TTC549 (cell line): ENCODE measurements around the gene TBX2.

ENCODE experiments used
- FAIRE-seq: peaks from 2 replicates; lab custom pipeline; 2012; peaks lifted over from hg19 to GRCh38; lab: Jason Lieb, UNC

TBX2 gene

DNA sequence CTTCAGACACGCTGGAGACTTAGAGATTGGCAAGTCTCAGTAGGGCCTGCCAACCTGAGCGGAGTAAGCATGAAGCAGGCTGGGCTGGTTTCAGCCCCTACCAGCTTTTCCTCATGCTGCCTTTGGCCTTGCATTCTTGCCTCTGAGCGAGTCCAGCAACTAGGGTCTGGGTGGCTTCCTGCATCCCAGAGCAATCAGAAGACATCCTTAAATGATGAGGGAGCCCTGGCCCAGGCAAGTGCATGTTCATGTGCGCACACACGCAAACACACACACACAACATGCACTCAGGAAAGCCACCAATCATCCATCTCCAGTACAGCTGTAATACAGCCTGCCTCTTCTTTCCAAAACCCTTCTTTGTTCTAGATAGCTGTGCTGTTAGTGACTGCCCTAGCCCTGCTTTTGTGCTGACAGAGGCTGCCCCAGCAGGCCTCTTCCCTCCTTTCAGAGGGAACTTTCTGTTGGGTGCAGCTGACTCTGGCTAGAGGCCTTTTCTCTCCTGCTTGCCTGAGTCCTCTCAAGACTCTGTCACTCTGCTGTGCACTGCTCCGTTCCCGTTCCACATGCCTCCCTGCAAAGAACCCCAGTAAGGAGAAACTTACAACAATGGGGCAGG, 30.7 kb upstream of the TBX2 start:
- no peak for FAIRE-seq

DNA sequence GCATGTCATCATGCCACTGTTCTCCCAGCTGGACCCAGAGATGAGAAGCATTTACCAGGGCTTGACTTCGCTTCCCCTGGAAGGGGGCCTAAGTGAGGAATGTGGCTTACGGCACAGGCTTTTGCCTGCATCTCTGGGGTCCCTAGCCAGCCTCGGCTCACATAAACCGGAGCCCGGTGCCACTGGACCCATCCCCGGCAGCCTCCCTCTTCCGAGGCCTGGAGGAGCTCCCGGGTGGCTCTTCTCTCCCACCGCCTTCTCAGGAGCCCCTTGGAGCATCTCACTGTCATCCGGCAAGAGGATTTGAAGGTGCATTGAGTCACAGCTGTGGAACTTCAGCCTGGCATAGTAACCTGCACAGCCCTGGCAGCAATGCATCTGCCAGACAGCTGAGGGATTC, 29.9 kb upstream of the TBX2 start:
- no peak for FAIRE-seq

DNA sequence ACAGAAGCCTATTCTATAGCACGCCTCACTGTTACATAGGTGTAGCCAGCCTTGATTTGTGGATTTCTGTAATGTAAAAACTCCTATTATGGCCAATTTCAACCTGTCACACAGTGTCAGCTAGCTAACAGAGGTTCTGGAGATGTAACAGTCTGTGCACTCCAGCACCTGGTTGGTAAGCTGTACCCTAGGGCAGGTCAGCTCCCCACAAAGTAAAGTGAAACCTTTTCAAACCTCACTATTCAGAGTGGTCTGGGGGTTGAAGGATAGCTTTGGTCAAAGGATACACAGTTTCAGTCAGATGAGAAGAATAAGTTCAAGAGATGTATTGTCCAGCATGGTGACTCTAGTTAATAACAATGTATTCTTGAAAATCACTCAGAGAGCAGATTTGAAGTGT, 28.5 kb upstream of the TBX2 start:
- no peak for FAIRE-seq

GRCh38 chr17:61371606-61372005, 28.0 kb upstream of the TBX2 start:
- no peak for FAIRE-seq

DNA sequence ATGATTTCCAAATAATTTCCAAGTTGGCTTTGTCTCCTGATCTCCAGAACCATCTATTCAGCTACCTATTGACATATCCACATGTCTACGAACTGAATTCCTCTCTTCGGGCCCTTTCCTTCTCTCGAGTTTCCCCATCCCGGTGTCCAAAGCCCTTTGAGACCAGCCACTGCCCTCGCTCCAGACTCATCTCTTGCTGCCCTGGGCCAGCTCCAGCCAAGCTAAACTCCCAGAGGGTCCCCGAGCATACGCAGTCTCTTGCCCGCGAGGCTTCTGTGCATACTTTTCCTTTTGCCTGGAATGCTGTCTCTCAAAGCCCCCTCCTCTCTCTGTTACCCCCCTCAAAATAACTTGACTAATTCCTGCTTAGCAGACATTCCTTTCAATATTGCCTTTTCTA, 27.2 kb upstream of the TBX2 start:
- FAIRE-seq, result no peak

GRCh38 chr17:61376931-61377838, 22.5 kb upstream of the TBX2 start:
- FAIRE-seq, result no peak

GRCh38 chr17:61378658-61379456, 20.8 kb upstream of the TBX2 start:
- FAIRE-seq, result no peak

GRCh38 chr17:61379457-61380216, 20.0 kb upstream of the TBX2 start:
- no peak for FAIRE-seq

DNA sequence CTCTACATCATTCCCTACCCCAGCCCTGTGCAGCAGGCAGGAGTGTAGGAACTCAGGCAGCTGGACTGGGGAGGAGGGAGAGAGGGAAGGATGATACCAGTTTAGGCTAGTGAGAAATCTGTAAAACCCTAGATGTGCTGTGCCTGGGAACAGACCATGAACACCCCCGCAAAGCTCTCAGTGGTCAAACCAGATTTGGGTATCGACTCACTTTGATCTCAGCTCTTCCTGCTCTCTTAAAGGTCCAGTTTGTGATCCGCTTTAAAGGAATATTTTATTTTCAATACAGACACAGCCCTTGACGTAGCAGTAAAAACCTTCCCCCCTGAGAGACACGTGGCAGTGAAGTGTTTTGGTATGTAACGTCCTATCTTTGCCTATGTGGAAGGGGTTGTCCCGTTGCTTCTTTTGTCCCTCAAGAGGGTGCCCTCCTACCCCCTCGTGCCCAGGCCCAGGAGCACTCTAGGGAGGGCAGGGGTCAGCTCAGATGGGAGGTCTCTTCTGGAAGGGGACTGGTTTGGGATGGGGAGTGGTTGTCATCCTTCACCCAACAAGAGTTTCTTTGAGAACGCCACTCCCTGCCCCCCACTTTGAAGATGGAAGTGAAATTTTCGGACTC, 19.3 kb upstream of the TBX2 start:
- FAIRE-seq, result no peak

DNA sequence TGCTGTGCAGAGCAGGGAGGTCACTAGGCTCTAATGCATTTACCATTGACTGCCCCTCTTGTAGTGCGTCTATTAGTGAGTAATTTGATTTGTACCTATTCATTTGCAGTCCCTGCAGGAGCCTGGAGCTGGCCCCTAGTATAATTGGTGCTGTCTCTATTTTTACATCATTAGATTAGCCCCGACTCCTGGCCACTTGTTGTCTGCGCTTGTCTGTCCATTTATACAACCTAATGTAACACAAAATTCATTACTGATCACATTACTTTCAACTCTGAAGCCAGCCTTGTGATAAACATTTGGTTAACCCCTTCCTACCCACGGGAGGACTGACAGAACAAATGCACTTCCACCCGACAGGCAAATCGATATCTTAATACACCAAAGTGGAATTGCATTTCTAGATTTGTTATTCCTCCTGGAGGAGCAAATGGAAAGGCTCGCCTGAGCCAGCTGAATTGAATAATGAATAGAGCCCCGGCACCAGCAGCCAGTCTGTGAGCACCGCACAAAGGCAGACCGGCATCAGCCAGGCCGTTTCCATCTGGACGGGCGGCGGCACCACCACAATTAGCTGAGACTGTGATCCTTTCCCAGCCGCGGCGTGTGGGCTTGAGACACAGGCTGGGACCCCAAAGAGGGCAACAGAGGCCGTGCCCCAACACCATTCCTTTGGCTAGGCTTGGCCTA, 18.7 kb upstream of the TBX2 start:
- no peak for FAIRE-seq

- no peak for FAIRE-seq
Observed at GRCh38 chr17:61381537-61381936, 18.1 kb upstream of the TBX2 start.

- no peak for FAIRE-seq
Observed at GRCh38 chr17:61382796-61383688, 16.6 kb upstream of the TBX2 start.

DNA sequence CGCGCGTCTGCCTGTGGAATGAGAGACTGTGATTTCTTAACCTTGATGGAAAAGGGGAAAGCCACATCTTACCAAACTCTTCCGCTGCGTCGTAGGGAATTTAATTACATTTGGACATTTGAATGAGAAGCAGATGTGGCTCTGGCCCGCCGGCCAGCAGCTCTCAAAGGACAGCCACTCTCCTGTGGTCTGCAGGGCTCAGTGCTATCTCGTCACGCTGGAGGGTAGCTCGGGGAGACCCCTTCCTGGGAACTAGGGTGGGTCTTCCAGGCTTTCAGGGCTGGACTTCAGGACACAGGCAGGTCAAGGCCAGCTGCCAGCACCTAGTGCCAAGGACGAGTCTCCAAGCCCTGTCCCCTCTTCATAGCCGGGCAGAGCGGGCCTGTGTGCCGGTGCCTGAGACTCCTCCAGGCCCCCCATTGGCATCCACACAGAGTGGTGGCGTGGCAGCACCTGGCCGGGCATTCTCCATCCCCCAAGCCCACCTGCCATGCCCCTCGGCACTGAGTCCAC, 15.9 kb upstream of the TBX2 start:
- FAIRE-seq, result no peak

GRCh38 chr17:61384354-61384691, 15.3 kb upstream of the TBX2 start:
- no peak for FAIRE-seq

GRCh38 chr17:61384692-61385576, 14.7 kb upstream of the TBX2 start:
- no peak for FAIRE-seq

DNA sequence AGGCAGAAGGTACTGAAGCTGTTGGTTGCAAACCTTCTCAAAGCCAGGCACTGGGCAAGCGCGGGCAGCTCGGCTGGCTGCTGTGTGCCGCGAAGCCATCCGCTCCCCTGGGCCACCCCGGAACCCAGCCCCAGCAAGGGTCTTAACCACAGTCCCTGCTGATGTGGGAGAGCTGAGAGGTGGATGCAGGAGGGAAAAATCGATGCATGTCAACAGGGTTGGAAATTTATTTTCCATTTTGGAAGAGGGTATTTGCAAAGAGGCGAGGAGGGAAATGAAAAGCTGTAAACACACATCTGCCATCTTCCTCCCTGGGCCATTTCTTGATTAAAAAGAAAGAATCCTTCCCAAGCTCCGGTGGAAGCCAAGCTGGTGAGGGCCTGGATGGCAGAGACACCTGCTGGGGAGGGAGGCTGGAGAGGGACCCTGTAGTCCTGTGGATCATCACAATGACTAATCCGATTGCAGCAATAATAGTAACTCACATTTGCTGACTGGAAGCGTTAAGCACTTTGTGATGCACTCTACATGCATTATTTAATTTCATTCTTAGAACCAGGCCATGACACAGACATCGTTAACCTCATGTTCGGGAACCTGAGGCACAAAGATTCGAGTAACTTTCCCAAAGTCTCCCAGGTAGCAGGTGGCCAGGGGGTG, 13.9 kb upstream of the TBX2 start:
- no peak for FAIRE-seq

DNA sequence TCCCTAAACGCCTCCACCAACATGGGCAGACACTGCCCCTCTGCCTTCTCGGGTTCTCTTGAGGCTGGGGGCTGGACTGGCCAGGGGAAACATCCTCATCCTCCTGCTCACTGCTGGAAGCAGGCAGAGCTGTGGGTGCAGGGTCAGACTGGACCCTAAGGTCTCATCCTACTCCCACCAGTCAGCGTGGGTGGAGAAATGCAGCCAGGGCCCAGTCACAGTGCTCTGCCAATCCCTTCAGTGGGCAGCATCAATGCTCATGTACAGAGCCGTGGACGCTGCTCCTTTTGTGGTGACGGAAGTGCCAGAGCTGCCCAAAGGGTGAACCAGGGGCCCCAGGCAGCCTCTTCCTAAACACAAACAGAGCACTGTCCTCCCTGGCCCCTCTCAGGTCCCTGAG, 13.4 kb upstream of the TBX2 start:
- no peak for FAIRE-seq

DNA sequence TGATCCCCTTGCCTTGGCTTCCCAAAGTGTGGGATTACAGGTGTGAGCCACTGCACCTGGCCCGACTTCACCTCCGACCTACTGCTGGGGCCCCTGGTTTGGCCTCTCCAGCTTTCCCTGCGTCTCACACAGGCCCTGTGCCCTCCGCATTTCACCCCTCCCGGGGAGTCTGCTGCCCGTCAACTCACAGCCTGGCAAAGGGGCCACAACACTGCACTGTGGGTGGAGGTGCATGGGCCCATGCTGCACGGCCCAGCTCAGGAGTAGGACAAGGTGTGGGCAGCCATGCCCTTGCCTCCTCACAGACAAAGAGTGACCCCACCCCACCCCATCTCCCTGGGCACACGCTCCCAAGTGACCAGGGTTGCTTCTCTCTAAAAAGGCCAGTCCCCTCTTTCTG, 12.6 kb upstream of the TBX2 start:
- no peak for FAIRE-seq
